ENCODE results near the gene HDAC8.

The HDAC8 gene

GRCh38 chrX:72539822-72540221, 32.8 kb downstream of the HDAC8 start:
- Histone ChIP-seq H2BK5ac (ENCODE audit: low read depth, low read length, poor library complexity, severe bottlenecking) (no peak overlapping the region), H3K4me2 (ENCODE audit: low read length, poor library complexity, severe bottlenecking) (no peak overlapping the region), H3K9ac (ENCODE audit: low read length) (no peak overlapping the region), H4K8ac (ENCODE audit: low read length) (no peak overlapping the region), H2AFZ (ENCODE audit: low read depth, low read length) (no peak overlapping the region), H3K4me3 (ENCODE audit: insufficient read depth in 1 of 2, low read depth in 1 of 2, low read length in 2 of 2) (no peak overlapping the region), H3K23ac (ENCODE audit: low read length in 2 of 2) (no peak overlapping the region), H3K18ac (ENCODE audit: low read depth in 1 of 2, low read length in 2 of 2) (no peak overlapping the region), H3K27ac (ENCODE audit: low read length, poor library complexity, severe bottlenecking) (no peak overlapping the region), H2BK15ac (ENCODE audit: low read depth, poor library complexity, severe bottlenecking) (no peak overlapping the region), H3K14ac (ENCODE audit: low read length in 2 of 2) (no peak overlapping the region), H3K79me1 (replicated peaks; ENCODE audit: low read length, poor library complexity, severe bottlenecking) (peaks cover 3% of the 10 kb centered on the region), H3K27me3 (ENCODE audit: control insufficient read depth in 1 of 2, insufficient read depth in 1 of 2, low read length in 2 of 2) (peaks cover 0 to 52% of the 10 kb centered on the region in 2 experiments), H4K91ac (ENCODE audit: low read length) (no peak overlapping the region), H2BK12ac (ENCODE audit: low read length in 2 of 2) (no peak overlapping the region), H2BK120ac (ENCODE audit: low read depth, low read length) (no peak overlapping the region), H2AK5ac (ENCODE audit: low read length, severe bottlenecking) (no peak overlapping the region), H3K36me3 (ENCODE audit: control insufficient read depth in 1 of 2, insufficient read depth in 2 of 2, low read depth in 1 of 2, low read length in 2 of 2) (peaks cover 4 to 12% of the 10 kb centered on the region in 2 experiments), H3K4ac (ENCODE audit: low read depth in 1 of 2, low read length in 2 of 2) (no peak overlapping the region), H3K9me3 (ENCODE audit: control insufficient read depth, low read length) (no peaks in the 10 kb centered on the region), H3K4me1 (ENCODE audit: control insufficient read depth, insufficient read depth, low read depth, low read length) (no peaks in the 10 kb centered on the region)
- 100% methylated on average over 2 of the region's 2 CpGs for WGBS
- DNase-seq, result peak; percentile 3

- Histone ChIP-seq H3K79me1 (replicated peaks; ENCODE audit: low read length, poor library complexity, severe bottlenecking) (peaks cover 3% of the 10 kb centered on the region), H3K4me3 (ENCODE audit: insufficient read depth in 1 of 2, low read depth in 1 of 2, low read length in 2 of 2) (no peak overlapping the region), H2AK5ac (ENCODE audit: low read length, severe bottlenecking) (no peak overlapping the region), H3K4me1 (ENCODE audit: control insufficient read depth, insufficient read depth, low read depth, low read length) (no peaks in the 10 kb centered on the region), H4K8ac (ENCODE audit: low read length) (no peak overlapping the region), H3K4me2 (ENCODE audit: low read length, poor library complexity, severe bottlenecking) (no peak overlapping the region), H3K27me3 (ENCODE audit: control insufficient read depth in 1 of 2, insufficient read depth in 1 of 2, low read length in 2 of 2) (peaks cover 0 to 42% of the 10 kb centered on the region in 2 experiments), H3K9me3 (ENCODE audit: control insufficient read depth, low read length) (no peaks in the 10 kb centered on the region), H3K27ac (ENCODE audit: low read length, poor library complexity, severe bottlenecking) (no peak overlapping the region), H2BK120ac (ENCODE audit: low read depth, low read length) (no peak overlapping the region), H2BK15ac (ENCODE audit: low read depth, poor library complexity, severe bottlenecking) (no peak overlapping the region), H2BK12ac (ENCODE audit: low read length in 2 of 2) (no peak overlapping the region), H2AFZ (ENCODE audit: low read depth, low read length) (no peak overlapping the region), H3K9ac (ENCODE audit: low read length) (no peak overlapping the region), H3K18ac (ENCODE audit: low read depth in 1 of 2, low read length in 2 of 2) (no peak overlapping the region), H4K91ac (ENCODE audit: low read length) (no peak overlapping the region), H3K36me3 (ENCODE audit: control insufficient read depth in 1 of 2, insufficient read depth in 2 of 2, low read depth in 1 of 2, low read length in 2 of 2) (no peaks in the 10 kb centered on the region), H3K4ac (ENCODE audit: low read depth in 1 of 2, low read length in 2 of 2) (no peak overlapping the region), H3K23ac (ENCODE audit: low read length in 2 of 2) (no peak overlapping the region), H2BK5ac (ENCODE audit: low read depth, low read length, poor library complexity, severe bottlenecking) (no peak overlapping the region), H3K14ac (ENCODE audit: low read length in 2 of 2) (no peak overlapping the region)
- WGBS, result no CpG with 5 or more reads among the region's 1 CpG
- no peak for DNase-seq
These were observed 36.1 kb downstream of the HDAC8 start for GRCh38 chrX:72536542-72536941.

- no peak overlapping the region for H4K8ac ChIP-seq (ENCODE audit: low read length)
- H3K18ac ChIP-seq (ENCODE audit: low read depth in 1 of 2, low read length in 2 of 2), result no peak overlapping the region
- no peaks in the 10 kb centered on the region for H3K4me1 ChIP-seq (ENCODE audit: control insufficient read depth, insufficient read depth, low read depth, low read length)
- H2AFZ ChIP-seq (ENCODE audit: low read depth, low read length), result no peak overlapping the region
- H3K14ac ChIP-seq (ENCODE audit: low read length in 2 of 2), result no peak overlapping the region
- H3K4me3 ChIP-seq (ENCODE audit: insufficient read depth in 1 of 2, low read depth in 1 of 2, low read length in 2 of 2), result no peak overlapping the region
- no peak overlapping the region for H2BK120ac ChIP-seq (ENCODE audit: low read depth, low read length)
- DNase-seq, result peak; percentile 13
- no CpG with 5 or more reads among the region's 3 CpGs for WGBS
- no peak overlapping the region for H2BK15ac ChIP-seq (ENCODE audit: low read depth, poor library complexity, severe bottlenecking)
- H3K9ac ChIP-seq (ENCODE audit: low read length), result no peak overlapping the region
- no peak overlapping the region for H2BK12ac ChIP-seq (ENCODE audit: low read length in 2 of 2)
- H3K27me3 ChIP-seq (ENCODE audit: control insufficient read depth in 1 of 2, insufficient read depth in 1 of 2, low read length in 2 of 2), result peaks cover 0 to 32% of the 10 kb centered on the region in 2 experiments
- no peak overlapping the region for H3K27ac ChIP-seq (ENCODE audit: low read length, poor library complexity, severe bottlenecking)
- no peak overlapping the region for H3K4me2 ChIP-seq (ENCODE audit: low read length, poor library complexity, severe bottlenecking)
- H3K4ac ChIP-seq (ENCODE audit: low read depth in 1 of 2, low read length in 2 of 2), result no peak overlapping the region
- peaks cover 0 to 3% of the 10 kb centered on the region in 2 experiments for H3K36me3 ChIP-seq (ENCODE audit: control insufficient read depth in 1 of 2, insufficient read depth in 2 of 2, low read depth in 1 of 2, low read length in 2 of 2)
- no peak overlapping the region for H3K23ac ChIP-seq (ENCODE audit: low read length in 2 of 2)
- no peak overlapping the region for H2AK5ac ChIP-seq (ENCODE audit: low read length, severe bottlenecking)
- no peak overlapping the region for H2BK5ac ChIP-seq (ENCODE audit: low read depth, low read length, poor library complexity, severe bottlenecking)
- no peak overlapping the region for H4K91ac ChIP-seq (ENCODE audit: low read length)
- H3K79me1 ChIP-seq (replicated peaks; ENCODE audit: low read length, poor library complexity, severe bottlenecking), result peaks cover 8% of the 10 kb centered on the region
- H3K9me3 ChIP-seq (ENCODE audit: control insufficient read depth, low read length), result no peaks in the 10 kb centered on the region
These were observed 40.3 kb downstream of the HDAC8 start for GRCh38 chrX:72532366-72532765.

- Histone ChIP-seq H3K18ac (ENCODE audit: low read depth in 1 of 2, low read length in 2 of 2) (no peak overlapping the region), H3K4ac (ENCODE audit: low read depth in 1 of 2, low read length in 2 of 2) (no peak overlapping the region), H2BK12ac (ENCODE audit: low read length in 2 of 2) (no peak overlapping the region), H3K27ac (ENCODE audit: low read length, poor library complexity, severe bottlenecking) (no peak overlapping the region), H2BK120ac (ENCODE audit: low read depth, low read length) (no peak overlapping the region), H2AK5ac (ENCODE audit: low read length, severe bottlenecking) (no peak overlapping the region), H4K8ac (ENCODE audit: low read length) (no peak overlapping the region), H3K9me3 (ENCODE audit: control insufficient read depth, low read length) (no peaks in the 10 kb centered on the region), H3K4me3 (ENCODE audit: insufficient read depth in 1 of 2, low read depth in 1 of 2, low read length in 2 of 2) (no peak overlapping the region), H3K27me3 (ENCODE audit: control insufficient read depth in 1 of 2, insufficient read depth in 1 of 2, low read length in 2 of 2) (peaks cover 0 to 7% of the 10 kb centered on the region in 2 experiments), H3K14ac (ENCODE audit: low read length in 2 of 2) (no peak overlapping the region), H3K23ac (ENCODE audit: low read length in 2 of 2) (no peak overlapping the region), H3K4me1 (ENCODE audit: control insufficient read depth, insufficient read depth, low read depth, low read length) (no peaks in the 10 kb centered on the region), H4K91ac (ENCODE audit: low read length) (no peak overlapping the region), H2BK15ac (ENCODE audit: low read depth, poor library complexity, severe bottlenecking) (no peak overlapping the region), H2BK5ac (ENCODE audit: low read depth, low read length, poor library complexity, severe bottlenecking) (no peak overlapping the region), H3K9ac (ENCODE audit: low read length) (no peak overlapping the region), H3K79me1 (replicated peaks; ENCODE audit: low read length, poor library complexity, severe bottlenecking) (peaks cover 17% of the 10 kb centered on the region), H3K4me2 (ENCODE audit: low read length, poor library complexity, severe bottlenecking) (no peak overlapping the region), H3K36me3 (ENCODE audit: control insufficient read depth in 1 of 2, insufficient read depth in 2 of 2, low read depth in 1 of 2, low read length in 2 of 2) (peaks cover 0 to 3% of the 10 kb centered on the region in 2 experiments), H2AFZ (ENCODE audit: low read depth, low read length) (no peak overlapping the region)
- peak; percentile 70 for DNase-seq
- 98% methylated on average over 5 of the region's 6 CpGs for WGBS
These were observed 45.8 kb downstream of the HDAC8 start for GRCh38 chrX:72526534-72527508.

All from mesenchymal stem cell (in vitro differentiated cells and primary cell).